ENCODE data around the gene PTPRM. TPM values are rescaled to one million over a fixed set of nuclear protein-coding genes. Genes with fewer than 3 reads are reported as not detected.

Gene PTPRM
- total and polyA plus RNA-seq, 2 experiments from 2014 or later: 30.9 to 62.8 TPM

DNA sequence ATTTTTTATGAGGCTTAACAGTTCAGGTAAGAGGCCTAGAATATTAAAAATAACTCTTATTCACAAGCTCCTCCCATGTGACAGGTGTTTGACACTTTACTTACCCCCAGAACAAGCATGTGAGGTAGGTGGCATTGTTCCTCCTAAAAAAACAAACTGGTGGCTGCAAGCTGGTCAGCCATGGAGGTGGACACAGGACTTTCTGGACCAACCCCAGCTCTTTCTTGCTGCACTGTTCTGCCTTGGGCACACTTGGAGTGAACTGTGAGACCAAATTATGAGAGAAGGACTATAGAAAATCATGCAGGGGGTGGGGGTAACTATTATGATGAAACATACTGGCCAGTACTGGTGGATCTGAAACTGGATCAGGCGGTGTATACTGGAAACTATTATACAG, 56.6 kb downstream of the PTPRM start:
- Histone ChIP-seq H3K79me2 (ENCODE audit: insufficient read depth) (peaks cover 59% of the 10 kb centered on the region), H3F3A (ENCODE audit: insufficient read depth) (peaks cover 16% of the 10 kb centered on the region), H3K4me3 (no peak overlapping the region), H3K4me2 (ENCODE audit: unreplicated experiment) (no peak overlapping the region), H3K9me2 (ENCODE audit: insufficient read depth) (no peaks in the 10 kb centered on the region), H2AFZ (no peak overlapping the region), H4K20me1 (ENCODE audit: insufficient read depth) (no peaks in the 10 kb centered on the region), H3K4me1 (ENCODE audit: insufficient read depth) (peaks cover 30% of the 10 kb centered on the region), H3K36me3 (ENCODE audit: low read depth) (no peaks in the 10 kb centered on the region), H3K27ac (no peak overlapping the region), H3K9me3 (ENCODE audit: low read depth) (no peaks in the 10 kb centered on the region), H3K9ac (no peak overlapping the region), H3K27me3 (replicated peaks; ENCODE audit: insufficient read depth) (no peaks in the 10 kb centered on the region)
- DNase-seq: no peak
- WGBS, 2 experiments (ENCODE audit: low coverage in 1 of 2, low lambda C conversion rate in 2 of 2, missing lambda C conversion rate in 2 of 2): 97 to 100% methylated on average over 1 of the region's 1 CpG
- in situ Hi-C loops (cut with MboI): no loop called here
- no peak for TF ChIP-seq EZH2 (IDR thresholded peaks at IDR 0.05; ENCODE audit: insufficient read depth, poor library complexity, severe bottlenecking)
- no peak for TF ChIP-seq EZH2phosphoT487 (IDR thresholded peaks at IDR 0.05; ENCODE audit: insufficient read depth, low read depth)

DNA sequence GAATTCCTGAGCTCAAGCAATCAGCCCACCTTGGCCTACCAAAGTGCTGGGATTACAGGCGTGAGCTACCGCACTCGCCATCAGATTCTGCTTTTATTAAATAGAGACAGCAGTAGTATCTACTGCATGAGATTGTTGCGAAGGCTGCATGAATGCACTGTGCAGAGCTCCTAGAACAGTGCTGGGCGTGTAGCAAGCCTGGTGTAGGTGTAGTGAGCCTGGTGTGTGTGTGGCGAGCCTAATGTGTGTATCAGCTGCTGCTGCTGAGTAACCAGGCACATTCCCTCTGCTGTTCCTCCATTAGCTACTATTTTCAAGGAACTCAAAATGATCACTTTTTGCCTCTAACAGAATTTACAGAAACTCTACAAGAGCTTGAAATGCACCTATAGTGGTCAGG, 57.6 kb downstream of the PTPRM start:
- H3K4me3 ChIP-seq: no peak overlapping the region
- H2AFZ ChIP-seq: no peak overlapping the region
- H3K9me3 ChIP-seq (ENCODE audit: low read depth): no peaks in the 10 kb centered on the region
- TF ChIP-seq EZH2 (IDR thresholded peaks at IDR 0.05; ENCODE audit: insufficient read depth, poor library complexity, severe bottlenecking) (no peak), EZH2phosphoT487 (IDR thresholded peaks at IDR 0.05; ENCODE audit: insufficient read depth, low read depth) (no peak)
- no peak overlapping the region for H3K9ac ChIP-seq
- H3K4me2 ChIP-seq (ENCODE audit: unreplicated experiment): no peak overlapping the region
- WGBS, 2 experiments (ENCODE audit: low coverage in 1 of 2, low lambda C conversion rate in 2 of 2, missing lambda C conversion rate in 2 of 2): 98 to 99% methylated on average over 6 of the region's 6 CpGs
- in situ Hi-C loops (cut with MboI): no loop called here
- H3K4me1 ChIP-seq (ENCODE audit: insufficient read depth): peaks cover 20% of the 10 kb centered on the region
- H3K27ac ChIP-seq: no peak overlapping the region
- no peak for DNase-seq
- peaks cover 6% of the 10 kb centered on the region; the same call in 1 of the 2 replicates for H3F3A ChIP-seq (ENCODE audit: insufficient read depth)
- H3K36me3 ChIP-seq (ENCODE audit: low read depth): no peaks in the 10 kb centered on the region
- no peaks in the 10 kb centered on the region for H3K27me3 ChIP-seq (replicated peaks; ENCODE audit: insufficient read depth)
- H3K79me2 ChIP-seq (ENCODE audit: insufficient read depth): peaks cover 58% of the 10 kb centered on the region
- H3K9me2 ChIP-seq (ENCODE audit: insufficient read depth): no peaks in the 10 kb centered on the region
- no peaks in the 10 kb centered on the region for H4K20me1 ChIP-seq (ENCODE audit: insufficient read depth)

DNA sequence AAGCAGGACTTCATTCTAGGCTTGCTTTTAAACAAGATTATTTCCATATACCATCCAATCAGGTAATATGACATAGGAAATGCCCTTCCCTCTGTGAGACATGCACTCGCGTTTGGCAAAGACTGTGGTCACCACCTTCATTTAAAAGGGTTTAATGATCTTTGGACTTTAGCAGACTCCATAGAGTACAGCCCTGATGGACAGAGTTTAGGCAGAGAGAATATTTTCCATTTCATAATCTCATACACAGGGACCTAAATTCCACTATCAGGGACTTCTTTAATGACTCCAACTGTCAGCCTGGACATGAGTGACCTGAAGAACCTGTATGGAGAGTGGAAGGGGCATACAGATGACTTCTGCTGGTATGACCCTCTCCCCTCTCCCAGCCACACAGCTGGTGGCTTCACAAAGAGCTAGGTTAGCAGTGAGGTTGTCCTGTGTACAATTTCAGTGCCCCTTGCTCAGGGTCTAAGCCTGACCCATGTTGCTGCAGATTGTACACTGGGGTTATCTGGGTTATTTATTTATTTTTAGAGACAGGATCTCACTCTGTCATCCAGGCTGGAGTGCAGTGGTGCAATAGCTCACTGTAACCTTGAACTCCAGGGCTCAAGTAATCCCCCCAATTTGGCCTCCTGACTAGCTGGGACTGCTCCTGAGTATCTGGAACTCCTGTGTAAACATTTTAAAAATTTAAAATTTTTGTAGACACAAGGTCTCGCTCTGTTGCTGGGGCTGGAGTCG, 59.2 kb downstream of the PTPRM start:
- Histone ChIP-seq H3K36me3 (ENCODE audit: low read depth) (no peaks in the 10 kb centered on the region), H3K27me3 (replicated peaks; ENCODE audit: insufficient read depth) (no peaks in the 10 kb centered on the region), H3F3A (ENCODE audit: insufficient read depth) (0 out of 2 replicates have a peak, but pooled peaks cover 4% of the 10 kb centered on the region), H3K9me2 (ENCODE audit: insufficient read depth) (no peaks in the 10 kb centered on the region), H3K9ac (no peak overlapping the region), H3K4me1 (ENCODE audit: insufficient read depth) (peaks cover 13% of the 10 kb centered on the region), H3K9me3 (ENCODE audit: low read depth) (no peaks in the 10 kb centered on the region), H4K20me1 (ENCODE audit: insufficient read depth) (no peaks in the 10 kb centered on the region), H3K79me2 (ENCODE audit: insufficient read depth) (peaks cover 58% of the 10 kb centered on the region), H3K27ac (no peak overlapping the region), H3K4me3 (no peak overlapping the region), H3K4me2 (ENCODE audit: unreplicated experiment) (peak overlapping the region; percentile 2), H2AFZ (no peak overlapping the region)
- 93 to 96% methylated on average over 4 of the region's 4 CpGs for WGBS, 2 experiments (ENCODE audit: low coverage in 1 of 2, low lambda C conversion rate in 2 of 2, missing lambda C conversion rate in 2 of 2)
- no peak for TF ChIP-seq EZH2phosphoT487 (IDR thresholded peaks at IDR 0.05; ENCODE audit: insufficient read depth, low read depth)
- in situ Hi-C loops (cut with MboI): no loop called here
- no peak for DNase-seq

DNA sequence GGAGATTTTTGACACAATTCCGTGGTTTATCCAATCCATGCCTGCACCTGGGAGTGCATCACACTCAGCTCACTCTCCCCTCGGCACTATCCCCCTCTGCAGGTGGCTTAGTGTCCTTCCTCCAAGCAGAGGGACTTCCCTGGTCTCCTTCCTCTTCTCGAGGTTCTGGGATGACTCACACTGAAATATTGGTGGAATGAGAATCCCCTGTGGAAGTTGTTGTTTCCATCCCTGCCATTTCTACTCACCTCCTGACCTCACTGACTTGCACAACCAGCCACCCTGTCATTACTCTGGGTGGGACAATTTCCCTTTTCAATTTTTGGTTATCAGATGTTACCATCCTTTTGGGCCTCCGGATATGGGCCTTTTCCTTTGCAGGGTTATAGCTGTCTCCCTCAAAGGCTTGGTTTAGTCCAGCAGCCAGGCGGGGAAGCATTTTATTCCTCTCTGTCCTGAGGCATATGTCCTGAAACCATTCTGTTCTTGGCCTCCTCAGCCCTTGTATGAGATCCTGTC, 59.9 kb downstream of the PTPRM start:
- Histone ChIP-seq H3K9me2 (ENCODE audit: insufficient read depth) (no peaks in the 10 kb centered on the region), H3K79me2 (ENCODE audit: insufficient read depth) (peaks cover 58% of the 10 kb centered on the region), H3K4me1 (ENCODE audit: insufficient read depth) (peaks cover 13% of the 10 kb centered on the region), H3K27me3 (replicated peaks; ENCODE audit: insufficient read depth) (no peaks in the 10 kb centered on the region), H3K9ac (no peak overlapping the region), H3K4me2 (ENCODE audit: unreplicated experiment) (peak overlapping the region; percentile 2), H3K27ac (no peak overlapping the region), H3K4me3 (no peak overlapping the region), H4K20me1 (ENCODE audit: insufficient read depth) (no peaks in the 10 kb centered on the region), H2AFZ (no peak overlapping the region), H3K36me3 (ENCODE audit: low read depth) (no peaks in the 10 kb centered on the region), H3K9me3 (ENCODE audit: low read depth) (no peaks in the 10 kb centered on the region), H3F3A (ENCODE audit: insufficient read depth) (0 out of 2 replicates have a peak, but pooled peaks cover 4% of the 10 kb centered on the region)
- peak; percentile 56 for DNase-seq
- no peak for TF ChIP-seq EZH2phosphoT487 (IDR thresholded peaks at IDR 0.05; ENCODE audit: insufficient read depth, low read depth)
- no peak for TF ChIP-seq EZH2 (IDR thresholded peaks at IDR 0.05; ENCODE audit: insufficient read depth, poor library complexity, severe bottlenecking)
- in situ Hi-C loops (cut with MboI): no loop called here
- 52 to 61% methylated on average over 5 of the region's 5 CpGs for whole genome bisulfite sequencing, 2 experiments (ENCODE audit: low coverage in 1 of 2, low lambda C conversion rate in 2 of 2, missing lambda C conversion rate in 2 of 2)
